Peyer's patch (tissue), 4 donors: Measurements from ENCODE around the gene NKX1-2. TPM values are rescaled to one million over a fixed set of nuclear protein-coding genes. Genes with fewer than 3 reads are reported as not detected.

Experiments used
- DNase-seq, 3 donors: peaks; one replicate each; pipeline ENCODE4 v3.0.0-alpha.2; 2017 to 2019
- H3K27ac ChIP-seq, 4 donors: fragments of 200-600 bp; sonication (generic); one replicate each; pipeline ENCODE4 v1.5.1; 2016 to 2019
- H3K27me3 ChIP-seq, 2 donors: fragments of 200-600 bp; sonication (generic); one replicate each; pipeline ENCODE4 v1.5.1; 2019
- H3K36me3 ChIP-seq, 3 donors: fragments of 200-600 bp; sonication (generic); one replicate each; pipeline ENCODE4 v1.5.1; 2016 to 2019
- H3K4me1 ChIP-seq, 4 donors: fragments of 200-600 bp; sonication (generic); one replicate each; pipeline ENCODE4 v1.5.1; 2016 to 2019
- H3K4me3 ChIP-seq, 4 donors: fragments of 200-600 bp; sonication (generic); 1 replicate in 3 of 4; 2 replicates in 1 of 4; pipeline ENCODE4 v1.5.1; 2016 to 2019; ENCODE audit warnings: mild to moderate bottlenecking in 1 of 4
- H3K9me3 ChIP-seq, 4 donors: fragments of 200-600 bp; sonication (generic); one replicate each; pipeline ENCODE4 v1.5.1; 2016 to 2019; ENCODE audit warnings: mild to moderate bottlenecking in 1 of 4
- CTCF ChIP-seq, 6 experiments: fragments of 450-650 bp in 4 of 6; fragments of 200-600 bp in 2 of 6; sonication (generic) in 1 of 6; IDR thresholded peaks; one replicate each; pipeline ENCODE4 v1.5.1; 2017 to 2019; ENCODE audit warnings: antibody characterized with exemption in 6 of 6, mild to moderate bottlenecking in 3 of 6, moderate library complexity in 1 of 6
- POLR2A ChIP-seq, 2 donors: fragments of 450-650 bp; IDR thresholded peaks; one replicate each; pipeline ENCODE4 v1.5.1; 2017; ENCODE audit warnings: antibody characterized with exemption in 2 of 2, mild to moderate bottlenecking in 2 of 2, moderate library complexity in 2 of 2
- total RNA-seq, 4 donors: library from RNA; depleted of rRNA; stranded (reverse); fragments of >200 nt; gene quantifications; one replicate each; pipeline ENCODE4 v1.1.0, GENCODE V29; 2016

NKX1-2 gene
- total RNA-seq, 4 donors from 2014 or later, result not detected

GRCh38 chr10:124474514-124475070 is 24.8 kb upstream of the NKX1-2 start:
- Histone ChIP-seq H3K27ac (no peak overlapping the region), H3K36me3 (no peaks in the 10 kb centered on the region), H3K4me3 (no peak overlapping the region), H3K4me1 (peaks cover 0 to 20% (median 0%) of the 10 kb centered on the region in 4 donors), H3K9me3 (no peaks in the 10 kb centered on the region), H3K27me3 (no peaks in the 10 kb centered on the region)
- no peak for DNase-seq
- TF ChIP-seq POLR2A (IDR thresholded peaks at IDR 0.05) (no peak), CTCF (IDR thresholded peaks at IDR 0.05) (no peak)

DNA sequence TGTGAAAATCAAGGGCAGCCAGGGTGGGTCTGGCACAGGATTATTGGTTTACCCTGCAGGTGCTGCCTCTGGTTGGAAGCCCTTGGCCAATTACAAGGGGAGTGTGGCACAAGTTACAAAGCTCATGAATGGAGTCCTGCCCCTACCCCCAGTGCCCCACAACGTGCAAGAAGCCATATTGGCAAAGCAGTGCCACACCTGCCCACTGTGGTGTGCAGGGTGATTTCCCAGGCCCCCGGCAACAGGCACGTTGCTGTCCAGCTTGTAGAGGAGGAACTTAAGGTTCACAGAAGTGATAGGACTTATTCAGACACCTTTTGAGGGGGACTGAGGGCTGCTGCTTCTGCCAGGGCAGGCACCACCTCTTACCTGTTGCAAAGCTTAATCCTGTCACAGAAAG is 23.2 kb upstream of the NKX1-2 start:
- DNase-seq, result no peak
- Histone ChIP-seq H3K27ac (no peak overlapping the region), H3K27me3 (no peaks in the 10 kb centered on the region), H3K4me1 (peaks cover 0 to 20% (median 0%) of the 10 kb centered on the region in 4 donors), H3K4me3 (no peak overlapping the region), H3K36me3 (no peaks in the 10 kb centered on the region), H3K9me3 (no peaks in the 10 kb centered on the region)
- TF ChIP-seq CTCF (IDR thresholded peaks at IDR 0.05) (no peak), POLR2A (IDR thresholded peaks at IDR 0.05) (no peak)

DNA sequence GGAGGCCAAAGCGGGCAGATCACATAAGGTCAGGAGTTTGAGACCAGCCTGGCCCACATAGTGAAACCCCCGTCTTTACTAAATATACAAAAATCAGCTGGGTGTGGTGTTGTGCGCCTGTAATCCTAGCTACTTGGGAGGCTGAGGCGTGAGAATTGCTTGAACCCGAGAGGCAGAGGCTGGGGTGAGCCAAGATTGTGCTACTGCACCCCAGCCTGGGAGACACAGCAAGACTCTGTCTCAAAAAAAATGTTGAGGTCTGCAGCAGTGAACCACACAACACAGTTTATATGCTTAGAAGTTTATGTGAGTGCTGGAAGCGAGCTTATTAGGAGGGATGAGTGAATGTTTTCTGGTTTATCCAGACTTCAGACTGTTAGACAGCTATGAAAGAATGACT is 22.2 kb upstream of the NKX1-2 start:
- no peak for TF ChIP-seq CTCF (IDR thresholded peaks at IDR 0.05)
- Histone ChIP-seq H3K27ac (no peak overlapping the region), H3K36me3 (no peaks in the 10 kb centered on the region), H3K27me3 (no peaks in the 10 kb centered on the region), H3K4me1 (peaks cover 0 to 20% (median 0%) of the 10 kb centered on the region in 4 donors), H3K9me3 (no peaks in the 10 kb centered on the region), H3K4me3 (no peak overlapping the region)
- no peak for DNase-seq

- Histone ChIP-seq H3K4me1 (peaks cover 0 to 14% (median 0%) of the 10 kb centered on the region in 4 donors), H3K36me3 (no peaks in the 10 kb centered on the region), H3K4me3 (no peak overlapping the region), H3K9me3 (no peaks in the 10 kb centered on the region), H3K27ac (peak overlapping the region in 2 of 4 donors; percentile 22 to 55), H3K27me3 (no peaks in the 10 kb centered on the region)
- no peak for TF ChIP-seq POLR2A (IDR thresholded peaks at IDR 0.05)
- peak in 1 of 6 experiments; percentile 4 for TF ChIP-seq CTCF (IDR thresholded peaks at IDR 0.05)
- DNase-seq, result peak in 1 of 3 donors; percentile 74
Observed at GRCh38 chr10:124470544-124471434, 21.0 kb upstream of the NKX1-2 start.

GRCh38 chr10:124469956-124470484 is 20.2 kb upstream of the NKX1-2 start:
- TF ChIP-seq POLR2A (IDR thresholded peaks at IDR 0.05), result no peak
- TF ChIP-seq CTCF (IDR thresholded peaks at IDR 0.05), result no peak
- Histone ChIP-seq H3K27ac (peak overlapping the region in 2 of 4 donors; percentile 22 to 55), H3K27me3 (no peaks in the 10 kb centered on the region), H3K36me3 (no peaks in the 10 kb centered on the region), H3K4me1 (peaks cover 0 to 12% (median 0%) of the 10 kb centered on the region in 4 donors), H3K9me3 (no peaks in the 10 kb centered on the region), H3K4me3 (no peak overlapping the region)
- DNase-seq, result no peak
